Dedifferentiated amniotic fluid mesenchymal stem cell (primary cell): ENCODE results near the gene PDX1.
"Not testable (repeated sequence)": the region's sequence is repeated elsewhere in the genome, so short reads cannot be mapped to it uniquely, and the experiment has no call there.

Experiments
- DNase-seq: peaks from one replicate; pipeline ENCODE4 v3.0.0-alpha.2; 2016; ENCODE audit errors: extremely low spot score

The PDX1 gene

GRCh38 chr13:27956576-27957300 is 36.9 kb downstream of the PDX1 start:
- DNase-seq: no peak

DNA sequence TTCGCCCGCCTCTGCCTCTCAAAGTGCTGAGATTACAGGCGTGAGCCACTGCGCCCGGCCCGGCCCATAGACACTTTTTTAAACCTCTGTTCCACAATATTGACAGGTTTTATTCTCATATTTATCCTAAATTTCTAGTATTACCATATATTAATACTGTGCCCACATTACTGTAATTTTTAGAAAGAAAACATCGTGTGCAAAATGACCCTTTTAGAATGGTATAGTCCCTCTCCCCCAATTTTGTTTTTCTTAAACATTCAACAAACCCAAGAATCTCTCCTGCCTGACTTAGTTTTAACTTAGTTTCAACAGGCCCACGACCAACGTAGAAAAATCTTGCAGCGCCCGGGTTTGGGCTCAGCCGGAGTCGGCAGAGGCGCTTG is 40.2 kb downstream of the PDX1 start:
- no peak for DNase-seq

DNA sequence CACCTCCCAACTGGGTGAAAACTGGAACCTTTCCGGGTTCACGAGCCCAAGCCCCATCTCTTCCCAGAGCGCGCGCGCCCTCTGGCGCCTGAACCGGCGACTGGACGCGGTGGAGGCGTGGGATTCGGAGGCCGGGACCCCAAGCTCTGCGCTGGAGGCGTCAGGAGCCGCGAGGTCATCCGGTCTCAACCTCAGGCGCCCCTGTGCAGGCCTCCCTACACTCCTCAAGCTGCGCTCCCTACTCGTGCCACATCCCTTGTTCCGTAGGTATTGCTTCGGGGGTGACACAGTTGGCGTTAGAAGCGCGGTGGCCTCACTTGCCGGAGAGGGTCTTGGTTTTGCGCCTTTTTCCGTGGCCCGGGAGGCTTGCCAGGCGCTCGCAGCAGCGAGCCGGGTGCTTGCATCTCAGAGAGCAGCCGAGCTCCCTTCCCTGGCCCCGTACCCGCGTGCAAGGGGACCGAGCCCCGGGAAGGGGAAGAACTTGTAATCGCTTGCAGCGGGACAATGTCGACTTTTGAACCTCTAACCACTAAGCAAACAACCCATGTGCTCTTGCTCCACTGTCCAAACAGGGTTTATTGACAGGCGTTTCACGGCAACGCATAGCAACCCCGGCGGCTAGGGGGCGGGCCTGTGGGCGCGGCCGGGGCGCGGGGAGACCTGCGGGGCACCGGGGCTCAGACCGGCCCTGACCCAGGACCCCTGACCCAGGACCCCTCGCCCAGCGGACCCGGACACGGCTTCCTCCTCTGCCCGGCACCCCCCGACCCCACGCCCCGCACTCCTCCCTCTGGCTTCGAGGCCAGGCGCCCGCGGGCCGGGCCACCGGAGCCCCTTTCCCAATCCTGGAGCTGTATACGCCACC is 40.8 kb downstream of the PDX1 start:
- DNase-seq: no peak

DNA sequence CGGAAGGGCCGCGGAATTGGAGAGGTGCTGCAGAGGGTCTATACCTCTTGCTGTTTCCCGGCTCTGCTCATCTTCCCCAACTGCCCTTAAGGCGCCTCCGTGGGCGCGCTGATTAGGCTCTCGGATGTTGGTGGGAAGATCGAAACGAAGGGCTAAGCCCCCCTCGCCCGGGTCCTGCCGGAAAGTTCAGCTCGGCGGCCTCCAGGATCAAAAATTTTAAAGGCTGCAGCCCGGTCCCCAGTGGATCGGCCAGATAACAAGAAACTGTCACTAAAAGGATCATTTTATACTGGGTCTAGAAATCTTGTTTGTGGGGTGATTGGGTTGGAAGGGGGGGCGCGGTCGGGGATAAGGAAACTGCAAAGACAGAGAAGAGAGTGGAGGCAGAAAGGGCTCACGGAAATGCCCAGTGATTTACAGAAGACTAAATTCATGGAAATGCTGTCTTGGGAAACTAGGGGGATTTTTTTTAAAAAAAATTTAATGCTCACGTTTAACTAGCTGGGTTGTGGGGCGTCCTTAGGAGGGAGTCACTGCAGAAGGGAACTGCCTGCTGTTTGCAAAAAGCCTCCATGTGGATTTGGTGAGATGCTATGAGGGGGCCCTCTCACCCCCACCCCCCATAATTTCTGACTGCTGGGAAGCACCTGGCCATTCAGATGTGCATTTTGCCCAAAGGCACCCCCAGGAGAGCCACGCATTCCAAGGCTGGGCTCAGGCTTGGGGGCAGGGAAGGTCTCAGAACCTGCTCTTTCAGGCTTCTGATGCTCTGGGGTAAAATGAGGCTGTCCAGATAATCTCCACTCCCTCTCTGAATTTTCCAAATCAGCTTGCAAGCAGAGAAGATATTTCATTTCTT is 41.7 kb downstream of the PDX1 start:
- no peak for DNase-seq

DNA sequence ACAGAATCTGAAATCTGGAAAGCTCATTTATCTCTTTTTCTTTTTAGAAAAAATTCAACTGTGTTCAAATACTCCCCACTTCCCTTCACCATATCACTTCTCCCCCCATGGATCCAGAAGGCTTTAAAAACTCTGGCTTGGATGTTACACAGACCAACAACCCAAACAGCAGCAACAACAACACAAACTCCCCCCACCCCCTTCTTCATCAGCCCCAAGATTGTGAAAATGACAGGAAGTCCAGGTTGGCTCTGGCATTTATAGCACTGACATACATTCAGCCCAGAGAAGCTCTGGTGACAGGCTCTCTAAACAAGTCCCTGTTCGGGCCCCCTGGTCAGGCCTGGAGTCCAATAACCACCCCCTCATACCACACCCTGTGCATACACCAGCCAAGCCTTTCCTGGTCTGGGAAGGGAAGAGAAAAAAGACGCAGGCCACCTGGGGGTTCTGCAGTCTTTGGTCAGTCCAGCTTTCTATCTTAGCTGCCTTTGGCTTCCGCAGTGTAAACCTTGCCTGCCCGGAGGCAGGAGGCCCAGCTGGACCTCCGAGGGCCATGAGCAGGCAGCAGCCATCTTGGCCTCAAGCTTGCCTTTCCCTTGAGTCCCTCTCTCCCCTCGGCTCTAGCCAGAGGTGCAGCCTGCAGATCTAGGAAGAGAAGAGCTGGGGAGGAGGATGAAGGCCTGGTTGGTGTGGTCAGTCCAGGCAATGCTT is 42.5 kb downstream of the PDX1 start:
- no peak for DNase-seq

DNA sequence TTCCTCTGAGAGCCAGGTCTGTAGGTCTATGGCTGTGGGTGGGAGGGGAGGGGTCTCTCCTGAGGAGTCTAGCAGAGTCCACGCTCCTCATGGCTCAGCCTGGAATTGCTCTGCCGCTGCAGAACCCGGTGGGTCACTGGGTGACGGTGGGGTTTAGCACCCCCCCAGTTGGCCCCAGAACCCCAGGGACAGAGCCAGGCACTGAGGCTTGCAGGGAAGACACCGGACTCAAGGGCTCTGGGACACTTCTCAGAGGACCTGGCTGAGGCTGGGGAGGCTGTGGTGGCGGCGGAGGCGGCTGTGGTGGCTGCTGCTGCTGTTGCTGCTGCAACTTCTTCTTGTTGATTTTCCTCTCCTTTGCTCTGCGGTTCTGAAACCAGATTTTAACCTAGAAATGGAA is 43.2 kb downstream of the PDX1 start:
- no peak for DNase-seq

GRCh38 chr13:27963491-27963890 is 43.7 kb downstream of the PDX1 start:
- no peak for DNase-seq

DNA sequence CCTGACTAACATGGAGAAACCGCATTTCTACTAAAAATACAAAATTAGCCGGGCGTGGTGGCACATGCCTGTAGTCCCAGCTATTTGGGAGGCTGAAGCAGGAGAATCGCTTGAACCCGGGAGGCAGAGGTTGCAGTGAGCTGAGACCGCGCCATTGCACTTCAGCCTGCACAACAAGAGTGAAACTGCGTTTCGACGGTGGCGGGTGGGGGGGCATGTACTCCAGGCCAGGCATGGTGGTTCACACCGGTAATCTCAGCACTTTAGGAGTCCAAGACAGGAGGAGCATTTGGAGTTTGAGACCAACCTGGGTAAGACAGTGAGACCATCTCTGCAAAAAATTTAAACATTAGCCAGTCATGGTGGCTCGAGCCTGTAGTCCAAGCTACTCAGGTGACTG is 44.4 kb downstream of the PDX1 start:
- not testable (repeated sequence) for DNase-seq

- DNase-seq: no peak
Observed at GRCh38 chr13:27964741-27965323, 45.0 kb downstream of the PDX1 start.

DNA sequence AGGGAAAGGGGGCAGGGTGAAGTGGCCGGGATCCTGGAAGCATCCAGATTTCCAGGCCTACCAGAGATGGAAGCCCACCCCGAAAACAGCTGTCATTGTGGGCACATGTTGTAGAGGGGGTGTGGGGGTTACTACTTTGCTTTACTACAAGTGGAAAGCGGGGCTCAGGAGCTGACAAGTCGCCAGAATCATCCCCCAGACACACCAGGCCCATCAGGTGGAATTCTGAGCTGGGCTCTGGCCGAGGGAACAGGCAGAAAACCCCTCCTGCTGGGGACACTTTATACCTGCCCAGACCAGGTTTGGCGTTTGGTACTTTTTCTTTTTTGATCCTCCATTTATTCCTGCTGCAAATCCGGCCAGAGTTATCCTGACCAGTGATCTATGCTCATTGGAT is 45.5 kb downstream of the PDX1 start:
- no peak for DNase-seq

DNA sequence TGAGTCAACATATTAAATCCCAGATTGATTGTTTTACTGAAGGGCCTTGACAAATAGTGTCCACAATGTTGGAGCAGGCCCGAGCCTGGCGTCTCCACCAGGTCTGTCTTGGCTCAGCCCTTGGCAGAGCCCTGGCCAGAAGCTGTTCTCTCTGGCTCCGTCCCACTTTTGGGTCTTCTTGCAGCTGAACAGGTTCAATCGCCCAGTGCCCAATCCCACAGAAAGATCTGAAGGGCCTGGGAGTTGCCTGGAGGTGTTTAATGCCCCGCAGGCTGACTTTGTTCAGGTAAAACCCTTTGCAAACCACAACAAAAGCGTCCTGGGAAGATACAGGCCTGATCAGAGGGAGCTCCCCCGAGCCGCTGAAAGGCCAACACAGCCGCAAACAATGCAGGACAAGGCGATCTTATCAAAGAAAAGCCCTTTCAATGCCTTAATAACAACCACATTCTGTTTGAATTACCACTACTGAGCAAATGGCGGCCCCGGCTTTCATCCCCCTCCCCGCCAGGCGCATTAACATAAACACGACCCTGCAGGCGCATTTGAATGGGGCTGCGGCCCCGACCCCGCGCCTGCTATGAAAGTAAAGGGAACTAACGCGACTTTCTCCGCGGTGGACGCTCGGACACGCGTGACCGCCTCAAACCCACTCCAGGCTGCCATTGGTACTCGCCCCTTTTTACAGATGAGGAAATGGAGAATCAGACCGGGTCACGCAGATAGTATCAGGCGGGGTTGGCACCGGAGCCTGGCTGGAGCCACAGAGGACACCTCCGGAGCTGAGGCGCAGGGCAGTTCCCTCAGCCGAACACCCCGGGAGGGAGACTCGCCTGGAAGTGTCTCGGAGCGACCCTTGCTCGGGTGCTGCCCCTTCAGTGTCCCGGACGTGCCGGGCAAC is 46.2 kb downstream of the PDX1 start:
- DNase-seq: no peak

DNA sequence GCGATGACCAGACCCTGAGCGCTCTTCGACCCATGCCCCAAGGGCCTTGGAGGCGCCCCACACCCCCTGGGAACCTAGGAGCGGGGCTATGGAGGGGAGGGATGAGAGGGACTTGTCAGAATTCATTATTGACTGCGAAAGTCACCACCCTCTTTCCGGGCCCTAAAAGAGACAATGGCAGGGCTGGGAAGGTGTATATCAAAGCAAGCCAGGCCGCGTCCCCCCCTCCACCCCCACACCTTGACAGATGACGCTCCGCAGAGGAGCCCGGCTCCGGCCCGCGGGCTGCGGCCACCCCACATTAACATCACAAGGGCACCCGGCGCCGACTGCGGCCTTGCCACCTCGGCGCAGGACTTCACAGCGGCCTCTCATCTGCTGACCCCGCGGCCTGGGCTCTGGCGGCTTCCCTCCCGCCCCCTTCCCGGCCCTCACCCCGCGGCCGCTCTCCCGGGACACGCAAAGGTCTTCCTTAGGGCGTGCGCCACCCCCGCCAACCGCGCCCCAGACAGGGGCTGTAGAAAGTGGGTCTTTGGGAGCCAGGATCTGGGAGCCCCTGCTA is 46.9 kb downstream of the PDX1 start:
- DNase-seq: no peak

- DNase-seq: no peak
Observed at GRCh38 chr13:27967203-27967735, 47.5 kb downstream of the PDX1 start.

GRCh38 chr13:27967736-27968315 is 48.0 kb downstream of the PDX1 start:
- no peak for DNase-seq

DNA sequence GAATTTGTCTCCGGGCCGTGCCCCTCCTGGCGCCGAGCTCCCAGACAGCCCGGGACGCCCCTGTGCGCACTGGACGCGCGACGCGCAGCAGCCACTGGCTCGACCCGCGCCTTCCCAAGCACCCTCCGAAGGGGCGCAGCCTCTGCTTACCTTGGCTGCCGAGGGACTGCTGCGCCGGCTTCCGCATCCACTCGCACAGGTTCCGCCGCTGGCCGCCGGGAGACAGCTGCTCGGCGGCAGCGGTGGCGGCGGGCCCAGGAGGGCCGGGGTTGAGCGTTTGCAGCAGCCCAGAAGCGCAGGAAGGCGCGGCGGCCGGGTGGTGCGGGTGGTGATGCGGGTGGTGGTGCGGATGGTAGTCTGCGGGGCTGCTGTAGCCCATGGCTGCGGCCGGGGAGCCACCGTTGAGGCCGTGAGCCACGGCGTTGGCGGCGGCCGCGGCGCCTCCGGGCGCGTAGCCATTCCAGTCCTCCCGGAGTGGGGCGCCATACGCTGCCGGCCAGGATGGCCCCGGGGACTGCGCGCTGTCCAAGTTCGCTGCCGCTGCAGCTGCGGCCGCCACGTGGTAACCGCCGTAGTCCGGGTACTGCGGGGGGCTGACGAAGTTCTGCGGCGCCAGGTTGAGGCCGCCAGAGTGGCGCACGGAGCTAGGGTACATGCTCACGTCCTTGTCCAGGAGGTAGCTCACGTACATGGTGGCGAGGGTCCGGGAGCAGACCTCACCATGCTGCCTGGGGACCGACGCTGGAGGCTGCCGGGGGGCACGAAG is 48.7 kb downstream of the PDX1 start:
- no peak for DNase-seq

GRCh38 chr13:27969082-27969865 is 49.5 kb downstream of the PDX1 start, which contains the start of gene CDX2:
CDX2 (minus strand) TSS chr13:27969315; CDS start chr13:27969006, 309 bp downstream.
- no peak for DNase-seq

GRCh38 chr13:27969866-27970229 is 50.0 kb downstream of the PDX1 start:
- no peak for DNase-seq
